GM23338 (cell line): ENCODE data around the gene URI1. TPM values are rescaled to one million over a fixed set of nuclear protein-coding genes. Genes with fewer than 3 reads are reported as not detected.

Source experiments
- ATAC-seq: fragments of 200-7000 bp; cut with Tn5 transposase; 3 replicates; pipeline ENCODE4 v1.9.1; 2020
- DNase-seq: peaks from one replicate; pipeline ENCODE4 v3.0.0-alpha.2; 2015; ENCODE audit warnings: low spot score
- H2AFZ ChIP-seq: fragments of 200-600 bp; sonication (generic); 2 replicates; pipeline ENCODE4 v1.8.0; 2016; ENCODE audit warnings: antibody characterized with exemption, mild to moderate bottlenecking, moderate library complexity
- H3F3A ChIP-seq: fragments of 200-600 bp; sonication (generic); replicated peaks from 2 replicates; pipeline ENCODE4 v1.8.0; 2017; ENCODE audit warnings: antibody characterized with exemption, mixed run types, low read depth
- H3K27ac ChIP-seq: fragments of 200-600 bp; sonication (generic); 2 replicates; pipeline ENCODE4 v1.6.1; 2016; ENCODE audit warnings: low read depth
- H3K27me3 ChIP-seq: fragments of 200-600 bp; sonication (generic); 2 replicates; pipeline ENCODE4 v1.8.0; 2016; ENCODE audit warnings: mild to moderate bottlenecking, mixed run types, moderate library complexity; ENCODE audit not compliant: insufficient read depth
- H3K36me3 ChIP-seq: fragments of 200-600 bp; sonication (generic); 2 replicates; pipeline ENCODE4 v1.8.0; 2016; ENCODE audit warnings: mild to moderate bottlenecking; ENCODE audit not compliant: insufficient read depth
- H3K4me1 ChIP-seq: fragments of 200-600 bp; sonication (generic); 2 replicates; pipeline ENCODE4 v1.8.0; 2016; ENCODE audit warnings: mild to moderate bottlenecking, moderate library complexity; ENCODE audit not compliant: insufficient read depth
- H3K4me2 ChIP-seq: fragments of 200-600 bp; sonication (generic); 2 replicates; pipeline ENCODE4 v1.7.1; 2017; ENCODE audit warnings: mixed run types
- H3K4me3 ChIP-seq: fragments of 200-600 bp; sonication (generic); 2 replicates; pipeline ENCODE4 v1.6.1; 2016; ENCODE audit warnings: mixed run types
- H3K79me2 ChIP-seq: fragments of 200-600 bp; sonication (generic); replicated peaks from 2 replicates; pipeline ENCODE4 v1.8.0; 2017; ENCODE audit warnings: mild to moderate bottlenecking; ENCODE audit not compliant: insufficient read depth
- H3K9me2 ChIP-seq: fragments of 200-600 bp; sonication (generic); 2 replicates; pipeline ENCODE4 v1.8.0; 2017; ENCODE audit not compliant: insufficient read depth
- H4K20me1 ChIP-seq: fragments of 200-600 bp; sonication (generic); replicated peaks from 2 replicates; pipeline ENCODE4 v1.8.0; 2017; ENCODE audit warnings: mild to moderate bottlenecking; ENCODE audit not compliant: insufficient read depth
- H3K27ac Mint-ChIP-seq: 2 replicates; pipeline ENCODE4 v1.8.0; 2020; ENCODE audit warnings: inconsistent platforms, mild to moderate bottlenecking, moderate library complexity, mixed read lengths
- H3K27me3 Mint-ChIP-seq: 3 replicates; pipeline ENCODE4 v1.8.0; 2022; ENCODE audit warnings: low read depth, mild to moderate bottlenecking, moderate library complexity, mixed read lengths, inconsistent platforms; ENCODE audit not compliant: insufficient read depth, poor library complexity
- H3K36me3 Mint-ChIP-seq: 3 replicates; pipeline ENCODE4 v1.8.0; 2021; ENCODE audit warnings: low read depth, mild to moderate bottlenecking, inconsistent platforms, moderate library complexity, mixed read lengths
- H3K4me1 Mint-ChIP-seq: 3 replicates; pipeline ENCODE4 v1.8.0; 2020; ENCODE audit warnings: mild to moderate bottlenecking, inconsistent platforms, mixed read lengths
- H3K4me3 Mint-ChIP-seq: 3 replicates; pipeline ENCODE4 v1.8.0; 2021; ENCODE audit warnings: moderate library complexity, mild to moderate bottlenecking, inconsistent platforms, mixed read lengths
- H3K9me3 Mint-ChIP-seq: 3 replicates; pipeline ENCODE4 v1.8.0; 2020; ENCODE audit warnings: moderate library complexity, mild to moderate bottlenecking, inconsistent platforms, mixed read lengths
- CREB1 ChIP-seq: fragments of 250-450 bp; sonication (Bioruptor Pico); IDR thresholded peaks from 2 replicates; pipeline ENCODE4 v1.5.0; 2020; ENCODE audit warnings: low read depth, mild to moderate bottlenecking, moderate library complexity
- EZH2 ChIP-seq: fragments of 200-600 bp; sonication (generic); IDR thresholded peaks from one replicate; pipeline ENCODE4 v1.8.0; 2017; ENCODE audit warnings: antibody characterized with exemption, mild to moderate bottlenecking, low read depth; ENCODE audit not compliant: unreplicated experiment
- EZH2phosphoT487 ChIP-seq: fragments of 200-600 bp; sonication (generic); IDR thresholded peaks from one replicate; pipeline ENCODE4 v1.8.1; 2018; ENCODE audit warnings: antibody characterized with exemption; ENCODE audit not compliant: unreplicated experiment
- JUNB ChIP-seq: IDR thresholded peaks from one replicate; pipeline ENCODE4 v1.6.1; 2016; ENCODE audit warnings: antibody characterized with exemption; ENCODE audit not compliant: unreplicated experiment
- NANOG ChIP-seq: IDR thresholded peaks from 2 replicates; pipeline ENCODE4 v1.6.1; 2016; ENCODE audit warnings: antibody characterized with exemption, borderline replicate concordance
- STAT1 ChIP-seq: IDR thresholded peaks from one replicate; pipeline ENCODE4 v1.6.1; 2016; ENCODE audit warnings: antibody characterized with exemption; ENCODE audit not compliant: unreplicated experiment
- ZNF114 ChIP-seq: fragments of 250-450 bp; sonication (Bioruptor Pico); IDR thresholded peaks from 2 replicates; pipeline ENCODE4 v1.5.0; 2020; ENCODE audit warnings: mild to moderate bottlenecking, moderate library complexity
- ZNF331 ChIP-seq: fragments of 250-450 bp; sonication (Bioruptor Pico); IDR thresholded peaks from 2 replicates; pipeline ENCODE4 v1.5.0; 2020; ENCODE audit warnings: low read depth, mild to moderate bottlenecking, moderate library complexity
- polyA plus RNA-seq: library from polyadenylated mRNA; unstranded; fragments of >200 nt; fragmentation: Nextera tagmentation; extraction: Ambion mirVana; gene quantifications from 2 replicates; pipeline ENCODE4 v1.2.1, GENCODE V29; 2016
- total RNA-seq: library from RNA; depleted of rRNA; stranded (reverse); fragments of >200 nt; shearing (Covaris generic); gene quantifications from 2 replicates; pipeline ENCODE4 v1.2.3, GENCODE V29; 2014
- TF ChIP-seq, protein P1 (sequence below): IDR thresholded peaks from one replicate; pipeline ENCODE4 v1.6.1; 2018; ENCODE audit warnings: antibody characterized with exemption; ENCODE audit not compliant: unreplicated experiment
- TF ChIP-seq, protein P2 (sequence below): IDR thresholded peaks from 2 replicates; pipeline ENCODE4 v1.6.1; 2016; ENCODE audit warnings: antibody characterized with exemption

Gene URI1
- total and polyA plus RNA-seq, 2 experiments from 2014 or later, result 27.6 to 68.4 TPM

DNA sequence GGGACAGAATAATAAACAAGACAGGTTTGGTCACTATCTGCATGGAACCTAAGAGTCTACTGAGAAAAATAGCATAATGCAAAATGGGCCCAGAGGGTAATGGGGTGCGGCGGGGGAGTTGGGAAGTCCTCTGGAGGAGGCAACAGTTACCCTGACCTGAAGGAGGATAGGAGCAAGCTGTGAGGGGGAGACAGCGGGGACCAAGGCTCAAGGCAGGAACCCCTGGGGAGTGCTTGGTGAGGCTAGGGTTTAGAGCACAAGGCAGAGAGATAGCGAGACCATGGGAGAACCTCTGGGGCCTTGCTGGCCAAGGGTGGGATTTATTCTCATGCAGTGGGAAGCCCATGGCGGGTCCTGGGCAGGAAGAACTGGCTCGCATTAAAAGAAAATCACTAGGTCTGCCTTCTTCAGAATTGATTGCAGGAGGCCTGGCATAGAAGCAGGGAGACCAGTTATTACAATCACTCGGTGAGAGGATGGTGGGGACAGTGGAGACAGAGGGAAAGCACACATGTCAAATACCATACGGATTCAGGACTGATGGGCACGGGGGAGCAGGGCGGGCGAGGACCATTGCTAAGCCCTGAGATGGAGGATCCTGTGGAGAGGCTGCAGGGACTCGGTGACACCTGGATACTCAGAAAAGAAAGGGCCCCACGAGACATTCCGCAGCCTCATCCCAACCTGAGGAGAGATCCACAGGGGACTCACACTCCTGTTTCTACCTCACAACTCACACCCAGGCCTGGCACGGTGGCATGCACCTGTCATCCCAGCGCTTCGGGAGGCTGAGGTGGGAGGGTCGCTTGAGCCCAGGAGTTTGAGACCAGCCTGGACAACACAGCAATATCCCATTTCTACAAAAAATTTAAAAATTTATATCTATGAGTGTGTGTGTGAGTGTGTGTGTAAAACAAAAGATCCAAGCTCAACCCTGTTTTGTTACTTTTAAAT is 110.4 kb downstream of the URI1 start:
- Histone ChIP-seq H3K79me2 (no peaks in the 10 kb centered on the region), H3F3A (no peaks in the 10 kb centered on the region), H3K27ac (no peak overlapping the region), H3K27me3 (no peaks in the 10 kb centered on the region), H3K36me3 (no peaks in the 10 kb centered on the region), H2AFZ (no peak overlapping the region), H4K20me1 (no peaks in the 10 kb centered on the region), H3K4me1 (peaks cover 4% of the 10 kb centered on the region; the same call in 1 of the 2 replicates), H3K9me2 (no peaks in the 10 kb centered on the region), H3K4me2 (no peak overlapping the region), H3K4me3 (no peak overlapping the region)
- TF ChIP-seq EZH2phosphoT487 (no peak), CREB1 (no peak)
- TF ChIP-seq, protein P1, sequence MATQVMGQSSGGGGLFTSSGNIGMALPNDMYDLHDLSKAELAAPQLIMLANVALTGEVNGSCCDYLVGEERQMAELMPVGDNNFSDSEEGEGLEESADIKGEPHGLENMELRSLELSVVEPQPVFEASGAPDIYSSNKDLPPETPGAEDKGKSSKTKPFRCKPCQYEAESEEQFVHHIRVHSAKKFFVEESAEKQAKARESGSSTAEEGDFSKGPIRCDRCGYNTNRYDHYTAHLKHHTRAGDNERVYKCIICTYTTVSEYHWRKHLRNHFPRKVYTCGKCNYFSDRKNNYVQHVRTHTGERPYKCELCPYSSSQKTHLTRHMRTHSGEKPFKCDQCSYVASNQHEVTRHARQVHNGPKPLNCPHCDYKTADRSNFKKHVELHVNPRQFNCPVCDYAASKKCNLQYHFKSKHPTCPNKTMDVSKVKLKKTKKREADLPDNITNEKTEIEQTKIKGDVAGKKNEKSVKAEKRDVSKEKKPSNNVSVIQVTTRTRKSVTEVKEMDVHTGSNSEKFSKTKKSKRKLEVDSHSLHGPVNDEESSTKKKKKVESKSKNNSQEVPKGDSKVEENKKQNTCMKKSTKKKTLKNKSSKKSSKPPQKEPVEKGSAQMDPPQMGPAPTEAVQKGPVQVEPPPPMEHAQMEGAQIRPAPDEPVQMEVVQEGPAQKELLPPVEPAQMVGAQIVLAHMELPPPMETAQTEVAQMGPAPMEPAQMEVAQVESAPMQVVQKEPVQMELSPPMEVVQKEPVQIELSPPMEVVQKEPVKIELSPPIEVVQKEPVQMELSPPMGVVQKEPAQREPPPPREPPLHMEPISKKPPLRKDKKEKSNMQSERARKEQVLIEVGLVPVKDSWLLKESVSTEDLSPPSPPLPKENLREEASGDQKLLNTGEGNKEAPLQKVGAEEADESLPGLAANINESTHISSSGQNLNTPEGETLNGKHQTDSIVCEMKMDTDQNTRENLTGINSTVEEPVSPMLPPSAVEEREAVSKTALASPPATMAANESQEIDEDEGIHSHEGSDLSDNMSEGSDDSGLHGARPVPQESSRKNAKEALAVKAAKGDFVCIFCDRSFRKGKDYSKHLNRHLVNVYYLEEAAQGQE, result no peak
- peaks cover 2% of the 10 kb centered on the region for H3K27me3 Mint-ChIP-seq
- no peak for DNase-seq
- H3K36me3 Mint-ChIP-seq, result no peaks in the 10 kb centered on the region
- H3K4me1 Mint-ChIP-seq, result peaks cover 9% of the 10 kb centered on the region; the same call in 1 of the 3 replicates
- ATAC-seq, result no peak
- H3K9me3 Mint-ChIP-seq, result no peaks in the 10 kb centered on the region
- no peak overlapping the region for H3K27ac Mint-ChIP-seq
- no peak overlapping the region for H3K4me3 Mint-ChIP-seq

DNA sequence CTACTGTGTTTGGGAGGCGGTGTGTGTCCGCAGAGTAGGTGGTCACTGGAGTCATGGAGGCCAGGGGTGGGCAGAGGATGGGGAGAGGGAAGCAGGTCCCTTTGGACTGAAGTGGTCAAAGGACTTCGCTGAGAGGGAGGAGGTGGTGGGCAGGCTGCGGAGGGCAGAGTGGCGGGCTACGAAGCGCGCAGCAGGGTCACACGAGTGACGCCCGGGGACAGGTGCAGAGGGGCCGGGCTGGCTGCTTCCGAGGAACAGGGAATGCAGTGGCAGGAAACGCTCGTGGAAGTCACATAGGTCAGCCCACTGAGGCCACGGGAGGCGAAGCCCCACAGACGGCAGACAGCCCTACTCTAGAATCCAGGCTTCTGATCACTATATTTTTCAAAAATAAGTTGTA is 111.5 kb downstream of the URI1 start:
- Mint-ChIP-seq H3K4me1 (peaks cover 9% of the 10 kb centered on the region; the same call in 1 of the 3 replicates), H3K36me3 (no peaks in the 10 kb centered on the region), H3K4me3 (no peak overlapping the region), H3K27me3 (peaks cover 2% of the 10 kb centered on the region), H3K27ac (no peak overlapping the region), H3K9me3 (no peaks in the 10 kb centered on the region)
- Histone ChIP-seq H3K27ac (no peak overlapping the region), H3K79me2 (no peaks in the 10 kb centered on the region), H4K20me1 (no peaks in the 10 kb centered on the region), H3K4me2 (no peak overlapping the region), H3K4me3 (no peak overlapping the region), H3K27me3 (no peaks in the 10 kb centered on the region), H2AFZ (no peak overlapping the region), H3F3A (no peaks in the 10 kb centered on the region), H3K9me2 (no peaks in the 10 kb centered on the region), H3K4me1 (peaks cover 4% of the 10 kb centered on the region; the same call in 1 of the 2 replicates), H3K36me3 (no peaks in the 10 kb centered on the region)
- TF ChIP-seq CREB1 (no peak), EZH2 (no peak), ZNF114 (CRISPR knock-in tag) (no peak), NANOG (no peak), STAT1 (no peak), JUNB (no peak), EZH2phosphoT487 (no peak), ZNF331 (CRISPR knock-in tag) (no peak)
- TF ChIP-seq, protein P1, result no peak
- TF ChIP-seq, protein P2, sequence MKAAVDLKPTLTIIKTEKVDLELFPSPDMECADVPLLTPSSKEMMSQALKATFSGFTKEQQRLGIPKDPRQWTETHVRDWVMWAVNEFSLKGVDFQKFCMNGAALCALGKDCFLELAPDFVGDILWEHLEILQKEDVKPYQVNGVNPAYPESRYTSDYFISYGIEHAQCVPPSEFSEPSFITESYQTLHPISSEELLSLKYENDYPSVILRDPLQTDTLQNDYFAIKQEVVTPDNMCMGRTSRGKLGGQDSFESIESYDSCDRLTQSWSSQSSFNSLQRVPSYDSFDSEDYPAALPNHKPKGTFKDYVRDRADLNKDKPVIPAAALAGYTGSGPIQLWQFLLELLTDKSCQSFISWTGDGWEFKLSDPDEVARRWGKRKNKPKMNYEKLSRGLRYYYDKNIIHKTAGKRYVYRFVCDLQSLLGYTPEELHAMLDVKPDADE, result no peak
- no peak for DNase-seq
- ATAC-seq, result no peak
